ENCODE data around the gene BPIFB1.

BPIFB1 gene

GRCh38 chr20:33282991-33283555 lies at the start of gene BPIFB1:
Gene BPIFB1 (plus strand): TSS chr20:33283214. CDS start chr20:33286074, 2,860 bp downstream.
- DNase-seq (ENCODE audit: low spot score) = no peak

DNA sequence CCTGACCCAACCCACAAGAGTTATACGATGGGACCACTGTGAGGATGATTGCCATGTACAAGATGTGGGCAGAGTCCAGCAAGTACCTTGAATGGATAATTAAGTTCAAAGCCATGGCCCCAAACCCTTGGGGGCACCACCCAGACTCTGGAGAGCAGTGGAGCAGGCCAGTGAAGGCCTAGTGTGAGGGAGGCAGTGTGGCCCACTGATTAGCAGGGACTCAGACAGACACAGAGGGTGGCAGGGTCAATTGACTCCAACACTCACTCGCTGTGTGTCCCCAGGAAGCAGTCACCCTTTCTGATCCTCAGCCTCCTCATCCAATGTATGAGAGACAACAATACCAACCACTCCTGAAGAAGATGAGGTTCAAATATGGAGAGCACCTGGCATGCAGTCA lies 49.0 kb upstream of the BPIFB1 start:
- DNase-seq (ENCODE audit: low spot score) = no peak

DNA sequence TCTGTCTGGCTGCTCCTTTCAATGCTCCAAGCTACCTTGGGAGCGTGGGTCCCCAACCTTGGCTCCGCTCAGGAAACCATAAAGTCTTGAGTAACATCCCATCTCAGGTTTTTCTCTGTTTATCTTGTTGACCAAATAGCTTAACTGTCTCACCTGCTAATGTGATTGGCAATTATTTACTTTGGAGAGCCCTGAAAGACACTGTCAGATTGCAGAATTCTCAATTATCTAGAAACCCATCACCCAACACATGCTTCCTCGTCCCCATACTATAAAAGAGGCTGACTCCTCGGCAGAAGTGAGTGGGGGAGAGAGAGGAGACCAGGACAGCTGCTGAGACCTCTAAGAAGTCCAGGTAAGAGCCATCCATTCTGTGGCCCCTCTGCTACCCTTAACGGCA lies 47.3 kb upstream of the BPIFB1 start, which contains the start of gene BPIFA1:
Gene BPIFA1, plus strand, starts transcription at position 301 of the 400 bp plus-strand sequence. CDS start 1,716 bp downstream, outside the sequence.
- DNase-seq (ENCODE audit: low spot score) = no peak

GRCh38 chr20:33236351-33236750 lies 46.7 kb upstream of the BPIFB1 start:
- no peak for DNase-seq (ENCODE audit: low spot score)

DNA sequence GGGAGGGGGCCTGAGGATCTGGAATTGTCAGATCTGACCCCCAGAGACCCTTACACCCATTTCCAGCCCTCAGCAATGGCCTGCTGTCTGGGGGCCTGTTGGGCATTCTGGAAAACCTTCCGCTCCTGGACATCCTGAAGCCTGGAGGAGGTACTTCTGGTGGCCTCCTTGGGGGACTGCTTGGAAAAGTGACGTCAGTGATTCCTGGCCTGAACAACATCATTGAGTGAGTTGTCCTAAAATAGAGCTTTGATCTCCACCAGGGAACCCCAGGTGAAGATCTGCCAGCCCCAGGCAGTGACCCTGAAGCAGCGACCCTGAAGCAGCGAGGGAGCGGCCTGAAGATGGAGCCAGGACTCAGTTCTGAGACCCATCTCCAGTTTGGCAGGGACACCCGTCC lies 45.0 kb upstream of the BPIFB1 start:
- no peak for DNase-seq (ENCODE audit: low spot score)

DNA sequence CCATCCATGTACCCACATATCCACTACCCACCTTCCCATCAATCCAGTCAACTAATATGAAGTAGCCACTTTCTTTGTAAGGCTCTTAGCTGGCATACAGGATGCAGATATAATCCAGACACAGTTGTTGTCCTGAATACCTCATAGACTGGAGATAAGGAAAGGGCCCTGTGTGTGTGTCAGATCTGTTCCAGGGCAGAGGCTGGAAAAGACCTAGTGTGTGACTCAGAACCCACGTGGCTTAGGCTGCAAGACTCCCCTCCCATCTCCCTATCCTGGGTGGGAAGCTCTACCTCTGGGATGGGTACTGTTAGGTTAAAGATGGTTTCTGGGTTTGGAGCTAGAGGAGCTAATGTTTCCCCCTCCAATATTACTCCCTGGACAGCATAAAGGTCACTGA lies 43.6 kb upstream of the BPIFB1 start:
- DNase-seq (ENCODE audit: low spot score) = no peak

- DNase-seq (ENCODE audit: low spot score) = no peak
These were observed 42.9 kb upstream of the BPIFB1 start for GRCh38 chr20:33239979-33240736.

DNA sequence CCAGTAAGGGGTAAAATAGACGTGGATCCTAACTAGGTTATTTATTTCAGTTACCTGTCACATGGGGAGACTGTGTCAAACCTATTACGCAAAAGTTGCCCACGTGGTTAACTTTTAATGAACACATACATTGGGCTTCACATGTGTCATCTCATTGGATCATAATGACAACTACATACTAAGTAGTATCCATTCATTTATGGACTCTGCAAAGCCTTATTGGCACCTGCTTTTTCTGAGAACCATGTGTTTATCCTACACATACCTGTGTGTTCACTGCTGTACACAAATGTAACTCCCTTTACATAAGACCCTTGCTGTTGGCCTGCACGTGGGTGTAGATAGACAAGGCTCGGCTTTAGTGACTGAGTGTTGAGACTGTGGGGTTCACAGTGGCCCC lies 42.1 kb upstream of the BPIFB1 start:
- DNase-seq (ENCODE audit: low spot score) = no peak

GRCh38 chr20:33242319-33243100 lies 40.5 kb upstream of the BPIFB1 start:
- DNase-seq (ENCODE audit: low spot score) = no peak

GRCh38 chr20:33246077-33246476 lies 36.9 kb upstream of the BPIFB1 start:
- DNase-seq (ENCODE audit: low spot score) = no peak

DNA sequence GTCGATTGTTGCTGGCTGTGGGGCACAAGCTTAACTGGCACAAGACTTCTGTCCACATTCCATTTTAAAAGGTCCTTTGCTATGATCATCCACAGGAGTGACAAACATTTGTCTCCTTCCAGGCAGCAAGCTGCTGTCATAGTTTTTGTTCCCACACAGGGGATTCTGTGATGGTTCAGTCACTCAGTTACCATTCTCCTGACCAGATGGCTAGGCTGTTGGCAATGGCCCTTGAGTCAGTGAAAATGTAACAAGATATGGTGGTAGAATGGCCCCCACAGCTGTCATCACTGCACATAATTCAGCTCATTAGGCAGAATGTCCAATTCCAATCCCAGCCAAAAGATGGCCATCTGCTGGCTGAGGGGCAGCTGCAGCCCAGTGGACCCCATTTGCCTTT lies 33.6 kb upstream of the BPIFB1 start:
- DNase-seq (ENCODE audit: low spot score) = no peak

GRCh38 chr20:33250666-33251065 lies 32.3 kb upstream of the BPIFB1 start:
- DNase-seq (ENCODE audit: low spot score) = no peak

DNA sequence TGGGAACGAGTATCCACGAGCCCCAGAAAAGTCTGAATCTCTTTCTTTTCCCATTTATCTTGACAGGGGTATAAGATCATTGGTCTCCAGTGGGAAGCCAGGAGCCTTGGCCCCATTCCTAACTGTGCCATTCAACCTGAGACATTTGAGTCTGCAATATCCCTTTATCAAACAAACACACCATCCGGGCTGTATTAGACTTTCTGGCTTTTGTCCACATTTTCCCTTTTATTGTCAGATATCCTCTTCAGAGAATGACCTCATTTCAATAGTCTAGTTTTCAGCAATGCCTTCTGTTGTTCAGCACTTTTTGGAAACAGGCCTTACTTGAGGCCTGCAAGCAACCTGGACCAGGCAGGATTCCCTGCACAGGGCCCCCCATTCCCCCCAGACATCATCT lies 31.5 kb upstream of the BPIFB1 start:
- DNase-seq (ENCODE audit: low spot score) = no peak

DNA sequence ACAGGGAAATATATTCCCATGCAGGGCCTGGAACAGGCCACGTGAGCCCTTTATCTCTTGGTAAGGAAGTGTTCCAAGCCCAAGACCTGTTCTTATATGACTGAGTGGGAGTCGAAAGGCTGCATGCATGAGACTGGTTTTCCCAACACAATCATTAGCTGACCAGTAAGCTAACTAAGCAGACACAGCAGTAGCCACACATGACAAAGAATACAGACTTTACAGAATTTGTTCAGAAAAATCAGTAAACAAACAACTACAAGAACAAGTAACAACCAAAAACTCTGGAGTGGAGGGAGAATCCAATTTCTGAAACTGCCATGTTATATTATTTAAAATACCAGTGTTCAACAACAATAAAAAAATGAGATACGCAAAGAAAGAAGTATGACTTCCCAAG lies 30.6 kb upstream of the BPIFB1 start:
- DNase-seq (ENCODE audit: low spot score) = no peak

DNA sequence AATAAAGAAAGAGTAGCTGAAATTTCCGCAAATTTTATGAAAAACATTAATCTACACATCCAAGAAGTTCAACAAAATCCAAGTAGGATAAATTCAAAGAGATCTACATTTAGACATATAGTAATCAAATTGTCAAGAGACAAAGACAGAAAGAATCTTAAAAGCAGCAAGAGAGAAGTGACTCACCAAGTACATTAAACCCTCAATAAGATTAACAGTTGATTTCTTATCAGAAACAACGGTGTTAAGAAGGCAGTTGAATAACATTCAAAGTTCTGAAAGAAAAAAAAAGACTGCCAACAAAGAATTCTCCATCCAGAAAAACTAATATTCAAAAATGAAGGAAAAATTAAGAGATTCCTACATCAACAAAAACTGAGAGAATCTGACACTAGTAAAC lies 28.0 kb upstream of the BPIFB1 start:
- no peak for DNase-seq (ENCODE audit: low spot score)

DNA sequence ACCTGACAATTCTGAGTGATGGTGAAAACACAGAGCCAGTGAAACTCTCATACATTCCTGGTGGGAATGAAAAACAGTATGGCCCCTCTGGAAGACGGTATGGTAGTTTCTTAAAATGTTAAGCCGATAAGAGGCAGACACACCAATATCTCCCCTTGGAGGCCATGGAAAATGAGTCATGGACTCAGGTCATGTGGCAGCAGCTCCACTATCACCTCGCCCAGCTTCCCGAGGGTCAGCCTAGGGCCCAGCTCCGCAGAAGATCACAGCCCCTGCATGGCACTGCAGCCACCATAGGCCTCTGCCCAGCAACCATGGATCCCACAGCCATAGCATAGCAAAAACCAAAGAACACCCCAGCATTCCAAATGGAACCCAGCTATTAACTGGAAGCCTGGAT lies 25.8 kb upstream of the BPIFB1 start:
- no peak for DNase-seq (ENCODE audit: low spot score)

- DNase-seq (ENCODE audit: low spot score) = no peak
These were observed 23.6 kb upstream of the BPIFB1 start for GRCh38 chr20:33259371-33259770.

DNA sequence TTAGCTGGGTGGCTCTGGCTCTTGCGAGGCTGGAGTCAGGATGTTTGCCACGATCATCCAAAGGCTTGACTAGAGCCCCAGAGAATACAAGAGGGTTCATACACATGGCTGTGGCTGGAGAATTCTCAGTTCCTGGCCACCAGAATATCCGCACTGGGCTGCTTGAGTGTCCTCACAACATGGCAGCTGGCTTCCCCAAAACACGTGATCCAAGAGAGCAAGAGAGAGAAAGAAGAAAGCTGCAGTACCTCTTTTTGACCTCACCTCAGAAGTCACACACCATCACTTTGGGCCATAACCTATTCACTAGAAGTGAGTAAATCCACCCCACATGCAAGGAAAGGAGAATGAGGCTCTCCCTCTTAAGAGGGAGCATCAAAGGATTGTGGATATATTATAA lies 21.5 kb upstream of the BPIFB1 start:
- no peak for DNase-seq (ENCODE audit: low spot score)

- no peak for DNase-seq (ENCODE audit: low spot score)
These were observed 20.4 kb upstream of the BPIFB1 start for GRCh38 chr20:33262658-33263065.

GRCh38 chr20:33263784-33264183 lies 19.2 kb upstream of the BPIFB1 start:
- no peak for DNase-seq (ENCODE audit: low spot score)

DNA sequence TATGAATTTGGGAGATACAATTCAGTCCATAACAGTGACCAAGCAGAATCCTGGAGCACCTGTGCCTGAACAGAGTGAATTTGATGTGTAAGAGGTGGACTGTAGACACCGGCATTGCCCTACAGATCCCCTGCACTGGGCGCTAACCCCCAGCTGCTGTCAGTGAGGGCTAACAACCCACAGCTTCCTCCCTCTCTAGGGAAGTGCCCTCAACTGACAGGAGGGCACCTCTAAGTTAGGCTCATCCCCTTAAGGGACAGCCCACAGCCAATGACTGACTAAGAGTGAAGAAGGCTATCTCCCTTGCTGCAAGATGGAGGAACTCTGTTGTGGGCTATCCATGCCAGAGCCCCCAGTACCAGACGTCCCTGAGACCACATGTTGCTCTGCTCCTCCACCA lies 15.3 kb upstream of the BPIFB1 start:
- DNase-seq (ENCODE audit: low spot score) = no peak

DNA sequence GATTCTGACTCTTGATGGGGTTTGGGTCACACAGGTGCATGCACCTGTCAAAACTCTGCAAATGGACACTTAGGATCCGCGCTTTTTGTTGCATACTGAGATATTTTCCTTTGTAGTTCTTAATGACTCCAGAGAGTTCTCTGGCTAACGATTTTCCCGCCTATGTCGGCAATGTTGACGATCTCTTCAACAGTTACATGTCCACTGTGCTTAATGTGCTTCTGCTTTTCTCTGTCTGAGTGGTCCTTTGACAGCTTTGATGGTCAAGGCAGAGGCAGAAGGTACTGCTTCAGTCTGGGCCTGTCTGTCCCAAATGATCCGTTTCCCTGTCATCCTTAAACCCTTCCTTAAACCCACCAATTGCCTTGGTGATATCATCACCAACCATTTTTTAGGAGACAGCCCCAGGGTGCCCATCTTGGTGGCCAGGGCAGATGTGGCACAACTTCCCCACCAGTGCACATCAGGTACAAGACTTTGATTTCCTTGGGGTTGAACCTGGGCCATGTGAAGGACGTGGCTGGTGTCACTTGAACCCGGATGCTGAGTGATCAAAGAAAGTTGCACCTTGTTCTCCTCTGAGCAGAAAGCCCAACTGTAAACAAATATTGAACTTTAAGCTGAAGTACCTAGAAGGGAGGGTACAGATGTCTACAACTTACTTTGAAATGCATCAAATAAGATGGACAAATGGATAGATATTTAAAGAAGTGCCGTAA lies 10.7 kb upstream of the BPIFB1 start:
- DNase-seq (ENCODE audit: low spot score) = no peak
